Activated naive CD8-positive, alpha-beta T cell treated with anti-CD3 and anti-CD28 coated beads, Interleukin-2, amount 50 U/mL, for 16 hours (primary cell): ENCODE measurements around the gene ZFYVE21.

ENCODE experiments used
- DNase-seq: peaks from one replicate; pipeline ENCODE4 v3.0.0-alpha.2; 2020; ENCODE audit warnings: low read depth, low spot score

ZFYVE21 gene

GRCh38 chr14:103725001-103725682, 9.5 kb downstream of the ZFYVE21 start:
- DNase-seq = no peak

DNA sequence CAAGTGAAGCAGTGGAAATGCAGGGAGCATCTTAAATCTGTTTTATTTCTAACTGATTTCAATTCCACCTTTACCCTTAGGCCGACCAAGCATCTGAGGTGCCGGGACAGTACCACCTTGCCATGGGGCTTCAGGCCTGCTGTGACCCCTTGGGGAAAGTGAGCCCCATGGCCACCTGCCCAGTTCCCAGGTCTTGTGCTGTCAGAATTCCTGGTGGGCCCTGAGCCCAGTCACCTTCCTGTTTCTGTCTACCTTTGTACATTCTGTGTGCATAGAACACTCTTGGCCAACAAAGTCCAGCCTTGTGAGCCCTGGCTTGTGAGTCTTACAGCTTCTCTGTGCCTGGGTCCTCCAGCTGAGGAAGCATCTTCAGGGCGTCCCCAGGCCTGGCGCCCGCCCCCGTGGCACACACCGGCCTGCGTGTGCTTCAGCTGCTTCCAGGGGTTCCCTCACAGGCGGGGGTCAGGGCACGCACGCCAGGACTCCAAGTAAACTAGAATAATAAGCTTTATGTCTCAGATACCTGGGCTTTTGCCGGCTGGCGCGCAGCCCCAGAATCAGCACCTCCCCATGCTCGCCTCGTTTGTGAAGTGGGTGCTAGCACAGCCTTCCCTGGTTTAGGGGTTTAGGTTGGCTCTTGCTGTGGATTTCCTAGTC, 10.3 kb downstream of the ZFYVE21 start:
- DNase-seq = no peak

DNA sequence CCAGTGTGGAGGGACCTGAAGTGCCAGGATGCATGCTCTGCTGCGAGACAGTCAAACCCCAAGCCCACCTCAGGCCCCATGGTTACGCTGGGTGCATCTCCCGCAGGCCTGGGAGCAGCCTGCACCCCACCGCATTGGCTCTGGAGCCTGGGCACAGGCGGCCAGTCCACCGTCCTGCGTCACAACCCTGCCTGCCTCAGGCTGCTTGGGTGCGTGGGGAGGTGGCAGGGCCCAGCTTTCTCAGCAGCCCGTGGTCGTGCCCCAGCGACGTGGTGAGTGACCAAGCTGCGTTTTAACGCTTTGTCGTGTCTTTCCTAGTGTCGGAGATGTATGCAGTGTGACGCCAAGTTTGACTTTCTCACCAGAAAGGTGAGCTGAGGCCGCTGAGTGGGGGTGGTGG, 10.9 kb downstream of the ZFYVE21 start:
- DNase-seq = no peak

GRCh38 chr14:103727313-103727980, 11.8 kb downstream of the ZFYVE21 start:
- DNase-seq = no peak

- no peak for DNase-seq
Observed at GRCh38 chr14:103728141-103728540, 12.5 kb downstream of the ZFYVE21 start.

DNA sequence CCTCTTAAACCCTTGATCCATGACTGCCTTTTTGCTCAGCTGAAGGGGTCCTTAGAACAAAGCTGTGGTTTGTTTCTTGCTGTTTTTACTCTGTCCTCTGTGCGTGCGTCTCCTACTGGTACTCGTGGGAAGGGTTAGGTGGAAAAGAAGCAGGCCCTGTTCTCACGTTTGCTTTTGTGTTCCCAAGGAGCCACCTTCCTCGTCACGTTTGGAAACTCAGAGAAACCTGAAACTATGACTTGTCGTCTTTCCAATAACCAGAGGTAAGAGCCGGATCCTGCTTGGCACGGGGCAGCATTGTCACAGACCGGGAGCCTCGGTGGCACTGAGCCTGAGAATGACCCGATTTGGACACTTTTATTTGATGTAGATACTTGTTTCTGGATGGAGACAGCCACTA, 13.1 kb downstream of the ZFYVE21 start:
- no peak for DNase-seq

DNA sequence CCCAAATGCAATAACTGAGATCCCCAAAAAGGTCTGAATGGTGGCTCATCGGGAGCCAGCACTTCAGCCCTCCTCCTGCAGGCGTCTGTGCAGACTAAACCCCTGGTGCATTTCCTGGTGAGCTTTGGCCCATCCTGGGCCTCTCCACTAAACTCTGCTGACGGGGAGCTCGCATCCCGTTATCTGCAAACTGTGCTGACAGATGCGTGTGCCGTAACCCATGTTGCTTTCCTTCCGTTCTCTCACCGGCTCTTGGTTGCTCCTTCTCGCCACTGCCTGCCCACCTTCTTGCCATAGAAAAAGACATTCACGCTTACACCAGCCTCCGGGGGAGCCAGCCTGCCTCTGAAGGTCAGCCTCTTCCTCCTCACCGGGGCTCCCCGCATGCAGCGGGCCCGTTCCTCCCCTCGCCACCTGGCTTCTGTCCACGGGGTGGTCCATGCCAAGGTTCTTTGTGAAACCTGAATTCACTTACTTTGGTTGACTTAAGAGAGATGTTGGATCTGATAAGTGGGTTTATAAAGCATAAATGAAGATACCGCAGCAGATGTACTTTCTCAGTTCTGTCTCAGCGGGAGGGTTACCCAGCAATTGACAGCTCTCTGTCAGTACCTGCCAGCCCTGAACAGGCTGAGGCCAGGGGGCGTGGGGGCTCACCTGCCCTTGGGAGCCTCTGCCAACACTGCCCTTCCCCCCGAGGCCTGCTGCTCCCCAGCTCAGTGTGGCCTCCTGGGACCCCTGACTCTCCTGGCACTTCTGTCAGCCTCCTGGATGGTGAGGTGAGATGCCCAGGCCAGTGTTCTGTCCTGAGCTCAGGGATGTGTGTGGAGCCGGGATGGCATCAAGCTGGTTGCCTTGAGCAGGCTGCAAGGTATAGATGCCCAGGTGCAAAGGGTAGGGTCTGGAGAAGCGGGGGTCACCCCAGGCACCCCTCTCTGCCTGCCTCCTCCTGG, 14.2 kb downstream of the ZFYVE21 start:
- DNase-seq = no peak

GRCh38 chr14:103730490-103731035, 15.0 kb downstream of the ZFYVE21 start:
- DNase-seq = no peak

- DNase-seq = no peak
Observed at GRCh38 chr14:103731481-103731880, 15.9 kb downstream of the ZFYVE21 start.

GRCh38 chr14:103731916-103732867, 16.6 kb downstream of the ZFYVE21 start:
- DNase-seq = no peak

DNA sequence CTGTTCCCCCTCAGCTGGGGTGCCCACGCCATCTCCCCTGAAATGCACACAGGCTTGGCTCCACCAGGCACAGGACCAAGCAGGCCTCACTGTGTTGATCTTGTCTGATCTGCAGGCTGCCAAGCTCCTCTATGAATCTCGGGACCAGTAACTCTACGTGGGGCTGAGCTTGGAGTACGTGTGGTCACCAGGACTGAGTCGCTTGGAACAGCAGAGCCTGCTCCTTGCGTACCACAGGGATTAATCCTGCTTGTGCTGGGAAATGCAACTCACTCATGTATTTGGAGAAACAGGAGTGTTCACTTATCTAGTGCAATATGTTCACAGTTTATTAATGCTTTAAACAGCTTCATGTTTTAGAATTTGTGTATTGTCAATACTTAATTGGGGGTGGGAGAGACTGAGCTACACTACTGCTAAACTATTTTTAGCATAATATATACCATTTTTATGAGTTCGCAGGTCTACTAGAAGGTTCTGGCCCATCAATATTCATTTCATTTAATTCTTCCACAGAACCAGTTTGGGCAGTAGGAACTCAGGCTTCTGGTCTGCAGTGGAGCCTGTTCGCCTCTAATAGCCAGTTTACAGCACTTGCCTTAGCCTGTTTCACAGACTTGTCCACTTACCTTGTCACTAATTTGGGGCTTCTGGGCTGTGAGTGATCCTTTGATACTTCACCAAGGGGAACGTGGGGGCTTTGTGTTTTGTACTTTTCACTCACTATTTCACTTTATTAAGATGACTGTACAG, 17.4 kb downstream of the ZFYVE21 start:
- DNase-seq = no peak

- DNase-seq = no peak
Observed at GRCh38 chr14:103733651-103734050, 18.0 kb downstream of the ZFYVE21 start.

- DNase-seq = no peak
Observed at GRCh38 chr14:103734081-103734888, 18.7 kb downstream of the ZFYVE21 start.

DNA sequence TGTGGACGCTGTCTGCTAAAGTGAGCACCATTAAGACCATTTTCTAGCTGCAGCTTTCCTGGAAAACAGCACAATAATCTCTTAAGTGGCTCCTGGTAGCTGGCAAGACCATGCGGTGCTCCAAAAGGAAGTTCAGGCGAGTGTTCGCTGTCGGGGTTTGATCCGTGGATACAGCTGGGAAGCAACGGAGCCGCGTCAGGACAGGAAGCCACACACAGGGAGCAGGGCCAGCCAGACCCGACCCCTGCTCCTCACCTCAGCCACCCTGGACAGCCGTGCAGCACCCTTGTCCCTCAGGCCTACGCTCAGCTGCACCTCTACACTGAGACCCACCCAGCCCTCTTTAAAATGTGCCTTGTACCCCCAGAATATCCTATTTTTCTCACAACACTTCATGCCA, 19.4 kb downstream of the ZFYVE21 start:
- no peak for DNase-seq

DNA sequence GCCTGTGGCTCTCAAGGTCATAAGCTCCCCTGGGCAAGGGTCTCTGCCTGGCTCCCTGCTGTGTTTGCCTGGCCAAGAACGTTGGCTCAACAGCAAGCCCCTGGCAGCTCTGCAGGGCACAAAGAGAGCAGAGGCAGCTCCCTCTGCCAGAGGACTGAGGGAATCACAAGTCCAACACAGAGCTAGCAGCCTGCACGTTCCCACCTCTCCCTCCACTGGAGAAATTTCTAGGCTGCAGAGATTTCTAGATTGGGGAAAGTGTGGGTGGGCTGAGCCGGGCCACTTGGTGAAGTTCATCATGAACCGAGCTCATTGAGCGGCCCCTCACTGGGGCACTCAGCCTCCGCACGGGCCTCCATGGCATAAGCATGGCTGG, 19.8 kb downstream of the ZFYVE21 start:
- no peak for DNase-seq

DNA sequence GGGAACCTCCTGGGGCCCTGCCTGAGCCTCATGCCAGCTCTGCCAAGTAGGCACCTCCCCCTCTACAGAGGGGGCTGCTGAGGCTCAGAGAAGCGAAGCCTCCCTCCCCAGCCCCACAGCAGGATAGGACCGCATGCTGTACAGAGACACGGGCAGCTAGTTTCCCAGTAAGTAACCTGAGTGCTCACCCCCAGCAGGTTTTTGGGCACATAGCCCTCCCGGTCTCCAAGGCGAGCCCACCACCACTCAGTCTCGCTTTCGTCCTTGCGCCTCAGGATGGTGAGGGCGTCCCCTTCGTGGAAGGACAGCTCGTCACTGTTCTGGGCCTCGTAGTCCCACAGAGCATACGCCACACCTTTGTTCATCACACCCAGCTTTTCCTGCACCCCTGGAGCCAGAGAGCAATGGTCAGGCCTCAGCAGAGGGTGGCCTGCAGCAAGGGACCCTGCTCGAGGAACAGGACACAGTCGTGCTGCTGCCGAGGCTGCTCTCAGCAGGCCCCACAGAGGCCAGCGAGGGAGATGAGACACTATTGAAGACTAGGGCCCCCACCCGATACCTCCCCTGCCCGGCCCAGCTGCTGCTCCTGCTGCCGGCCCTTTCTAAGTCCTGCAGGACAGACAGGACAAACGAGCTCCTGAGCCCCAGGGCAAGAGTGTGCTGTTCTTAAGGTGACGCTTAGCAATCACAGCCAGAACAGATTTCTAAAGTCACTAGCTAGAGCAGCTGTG, 20.4 kb downstream of the ZFYVE21 start:
- DNase-seq = no peak

DNA sequence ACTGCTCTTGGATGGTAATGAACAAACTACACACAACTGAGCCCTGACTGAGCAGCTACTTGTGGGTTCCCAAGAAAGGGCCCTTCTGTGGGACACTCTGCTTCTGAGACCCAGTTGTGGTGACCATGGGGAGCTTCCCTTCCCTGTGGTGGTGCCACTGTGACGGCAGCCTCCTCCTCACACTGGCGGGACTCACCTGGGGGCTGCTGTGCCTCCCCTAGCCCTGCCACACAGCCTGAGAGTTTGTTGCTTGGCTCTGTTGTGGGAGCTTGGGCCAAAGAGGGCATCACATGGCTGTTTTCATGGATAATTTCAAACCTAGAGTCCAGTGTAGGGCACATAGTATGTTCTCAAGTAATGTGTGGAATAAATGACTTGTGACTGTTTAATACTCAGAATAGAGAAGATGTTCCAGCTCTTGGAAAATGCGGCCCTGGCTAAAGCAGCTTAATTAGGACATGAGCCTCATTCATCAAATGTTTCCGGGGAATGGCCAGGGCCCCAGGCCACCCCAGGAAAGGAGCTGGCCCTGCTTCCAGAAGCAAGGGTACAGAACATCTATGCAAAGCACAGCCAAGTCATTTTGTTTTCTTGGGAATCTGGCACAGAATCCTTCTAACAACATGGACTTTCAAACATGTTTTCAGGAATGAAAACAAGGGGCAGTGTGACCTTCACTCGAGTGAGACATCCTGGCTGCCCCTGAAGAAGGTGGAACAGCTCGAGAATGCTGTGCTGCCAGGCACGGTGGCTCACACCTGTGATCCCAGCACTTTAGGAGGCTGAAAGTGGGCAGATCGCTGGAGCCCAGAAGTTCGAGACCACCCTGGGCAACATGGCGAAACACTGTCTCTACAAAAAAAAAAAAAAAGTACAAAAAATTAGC, 21.2 kb downstream of the ZFYVE21 start:
- no peak for DNase-seq
